SU-DHL-6 (cell line): ENCODE data around the gene BNC2.

ENCODE experiments used
- H2AFZ ChIP-seq: fragments of 200-600 bp; sonication (generic); 2 replicates; pipeline ENCODE4 v1.6.1; 2014; ENCODE audit warnings: low read depth, mild to moderate bottlenecking, moderate library complexity, mixed read lengths, antibody characterized with exemption, low read length; ENCODE audit not compliant: severe bottlenecking
- H3F3A ChIP-seq: fragments of 200-600 bp; shearing (Covaris generic); 2 replicates; pipeline ENCODE4 v1.6.0; 2016; ENCODE audit warnings: antibody characterized with exemption, mild to moderate bottlenecking; ENCODE audit not compliant: insufficient read depth
- H3K27ac ChIP-seq: fragments of 200-600 bp; sonication (generic); 2 replicates; pipeline ENCODE4 v1.5.1; 2016; ENCODE audit warnings: low read depth, mild to moderate bottlenecking, low read length, moderate library complexity, mixed read lengths
- H3K27me3 ChIP-seq: fragments of 200-600 bp; sonication (generic), shearing (Covaris generic); 2 replicates; pipeline ENCODE4 v1.6.0; 2014; ENCODE audit warnings: mild to moderate bottlenecking, low read length
- H3K36me3 ChIP-seq: fragments of 200-600 bp; sonication (generic); 2 replicates; pipeline ENCODE4 v1.6.1; 2014; ENCODE audit warnings: mild to moderate bottlenecking, low read length, mixed read lengths
- H3K4me2 ChIP-seq: fragments of 300-600, 200-600 bp; shearing (Covaris generic), sonication (generic); 2 replicates; pipeline ENCODE4 v1.6.0; 2014; ENCODE audit warnings: low read length, low read depth, mild to moderate bottlenecking; ENCODE audit not compliant: poor library complexity, severe bottlenecking
- H3K4me3 ChIP-seq: fragments of 200-600 bp; sonication (generic); 2 replicates; pipeline ENCODE4 v1.5.1; 2014; ENCODE audit warnings: antibody characterized with exemption, low read length, mild to moderate bottlenecking, mixed read lengths; ENCODE audit not compliant: insufficient read depth, poor library complexity, severe bottlenecking
- H3K79me2 ChIP-seq: fragments of 200-600 bp; sonication (generic); 2 replicates; pipeline ENCODE4 v1.6.1; 2014; ENCODE audit warnings: mild to moderate bottlenecking, low read length, moderate library complexity; ENCODE audit not compliant: insufficient read depth
- H3K9ac ChIP-seq: fragments of 200-600 bp; sonication (generic); 2 replicates; pipeline ENCODE4 v1.7.0; 2014; ENCODE audit warnings: mild to moderate bottlenecking, low read length
- H3K9me2 ChIP-seq: fragments of 200-600 bp; sonication (generic); replicated peaks from 2 replicates; pipeline ENCODE4 v1.6.1; 2014; ENCODE audit warnings: low read length; ENCODE audit not compliant: insufficient read depth
- H3K9me3 ChIP-seq: fragments of 200-600 bp; sonication (generic); 2 replicates; pipeline ENCODE4 v1.6.1; 2014; ENCODE audit warnings: low read length, mixed read lengths; ENCODE audit not compliant: insufficient read depth
- H4K20me1 ChIP-seq: fragments of 200-600 bp; sonication (generic); 2 replicates; pipeline ENCODE4 v1.6.1; 2014; ENCODE audit warnings: low read depth, mild to moderate bottlenecking, antibody characterized with exemption, low read length, moderate library complexity, mixed read lengths
- CTCF ChIP-seq: fragments of 200-600 bp; sonication (generic); IDR thresholded peaks from one replicate; pipeline ENCODE4 v1.5.1; 2017; ENCODE audit warnings: antibody characterized with exemption, mild to moderate bottlenecking, low read length, moderate library complexity; ENCODE audit not compliant: insufficient read depth, poor library complexity, severe bottlenecking
- EZH2phosphoT487 ChIP-seq: fragments of 200-600 bp; sonication (generic), shearing (Covaris generic); conservative IDR thresholded peaks from 2 replicates; pipeline ENCODE4 v1.6.1; 2018; ENCODE audit warnings: mild to moderate bottlenecking, antibody characterized with exemption, low read length, moderate library complexity, mixed read lengths

The BNC2 gene

GRCh38 chr9:16803648-16804047, 66.8 kb downstream of the BNC2 start:
- no peaks in the 10 kb centered on the region for H4K20me1 ChIP-seq
- H3K4me2 ChIP-seq = no peak overlapping the region
- no peaks in the 10 kb centered on the region for H3K79me2 ChIP-seq
- H3F3A ChIP-seq = no peaks in the 10 kb centered on the region
- no peaks in the 10 kb centered on the region for H3K27me3 ChIP-seq
- H3K36me3 ChIP-seq = no peaks in the 10 kb centered on the region
- H3K9me2 ChIP-seq = no peaks in the 10 kb centered on the region
- H3K9me3 ChIP-seq = no peaks in the 10 kb centered on the region
- H3K27ac ChIP-seq = no peak overlapping the region
- H3K9ac ChIP-seq = no peak overlapping the region
- no peak overlapping the region for H3K4me3 ChIP-seq
- H2AFZ ChIP-seq = no peak overlapping the region
- no peak for TF ChIP-seq CTCF
- no peak for TF ChIP-seq EZH2phosphoT487

DNA sequence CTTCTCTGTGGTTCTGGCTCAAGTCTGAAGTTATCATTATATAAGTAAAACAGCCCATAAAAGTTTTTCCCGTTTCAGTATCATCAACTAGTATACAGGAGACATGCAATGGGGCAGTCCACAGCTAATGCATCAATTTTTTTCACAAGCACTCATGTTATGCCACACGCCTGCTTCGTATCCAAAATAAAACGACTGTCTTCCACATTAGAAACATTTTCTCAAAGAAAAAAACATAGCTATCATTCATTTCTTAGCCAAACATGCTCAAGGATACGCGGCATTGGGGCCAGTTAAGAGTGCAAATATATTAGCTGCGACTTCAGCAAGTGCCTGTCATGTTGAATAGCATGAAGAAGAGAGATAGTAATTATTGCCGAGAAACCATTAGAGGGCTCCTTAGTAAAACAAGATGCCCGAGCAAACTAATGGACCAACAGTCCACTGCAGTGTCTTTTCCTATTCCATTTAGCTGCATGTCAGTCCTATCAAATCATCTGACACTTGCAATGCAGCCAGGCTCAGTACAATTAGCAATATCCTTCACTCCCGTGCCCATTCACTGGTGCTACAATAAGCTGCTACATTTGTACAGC, 68.5 kb downstream of the BNC2 start:
- no peak overlapping the region for H3K27ac ChIP-seq
- H3K4me3 ChIP-seq = no peak overlapping the region
- no peaks in the 10 kb centered on the region for H4K20me1 ChIP-seq
- no peaks in the 10 kb centered on the region for H3K79me2 ChIP-seq
- no peaks in the 10 kb centered on the region for H3K9me3 ChIP-seq
- H3K36me3 ChIP-seq = no peaks in the 10 kb centered on the region
- no peak overlapping the region for H3K9ac ChIP-seq
- H3K27me3 ChIP-seq = no peaks in the 10 kb centered on the region
- no peak overlapping the region for H2AFZ ChIP-seq
- H3K9me2 ChIP-seq = no peaks in the 10 kb centered on the region
- no peak for TF ChIP-seq EZH2phosphoT487
- TF ChIP-seq CTCF = no peak
- no peaks in the 10 kb centered on the region for H3F3A ChIP-seq
- H3K4me2 ChIP-seq = no peak overlapping the region

DNA sequence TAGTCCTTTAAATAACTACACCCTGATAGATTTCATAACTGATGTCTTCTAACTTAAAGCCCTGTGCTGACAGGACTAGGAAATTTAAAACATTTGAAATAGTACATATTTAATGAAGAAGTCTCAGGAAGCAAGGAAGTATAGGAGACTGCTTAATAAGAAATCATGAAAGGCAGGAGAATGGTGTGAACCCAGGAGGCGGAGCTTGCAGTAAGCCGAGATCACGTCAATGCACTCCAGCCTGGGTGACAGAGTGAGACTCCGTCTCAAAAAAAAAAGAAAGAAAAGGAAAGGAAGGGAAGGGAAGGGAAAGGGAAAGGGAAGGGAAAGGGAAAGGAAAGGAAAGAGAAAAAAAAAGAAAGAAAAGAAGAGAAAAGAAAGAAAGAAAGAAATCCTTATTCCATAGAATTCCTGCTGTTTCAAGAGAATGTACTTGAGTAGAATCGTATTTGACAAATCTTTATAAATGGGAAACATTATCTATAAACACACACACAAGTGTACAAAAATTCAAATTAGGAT, 74.1 kb downstream of the BNC2 start:
- Histone ChIP-seq H3K36me3 (no peaks in the 10 kb centered on the region), H3K4me3 (no peak overlapping the region), H3K27me3 (no peaks in the 10 kb centered on the region), H3K4me2 (no peak overlapping the region), H3F3A (no peaks in the 10 kb centered on the region), H3K9me3 (no peaks in the 10 kb centered on the region), H3K9me2 (no peaks in the 10 kb centered on the region), H3K9ac (no peak overlapping the region), H2AFZ (no peak overlapping the region), H3K79me2 (no peaks in the 10 kb centered on the region), H4K20me1 (no peaks in the 10 kb centered on the region), H3K27ac (no peak overlapping the region)
- TF ChIP-seq EZH2phosphoT487 (no peak), CTCF (no peak)
